ENCODE measurements around the gene CREB5.

DNA sequence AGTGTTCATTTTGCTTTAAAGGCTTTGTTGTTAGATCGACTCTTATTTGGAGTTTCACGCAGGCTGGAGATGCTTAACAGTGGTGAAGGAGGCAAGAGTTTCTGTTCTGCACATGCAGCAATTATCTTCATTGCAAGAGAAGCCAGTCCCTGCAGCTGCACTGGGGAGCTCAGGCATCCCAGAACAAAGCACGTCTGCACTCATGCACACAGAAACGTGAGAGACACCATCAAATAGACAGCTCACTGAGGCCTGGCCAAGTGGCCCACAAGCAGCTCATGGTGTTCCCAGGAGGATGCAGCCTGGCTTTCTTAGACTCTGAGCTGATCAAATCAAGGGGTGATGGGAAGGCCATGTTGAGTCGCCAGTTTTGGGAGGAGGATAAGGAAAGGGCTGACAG, 246.1 kb downstream of the CREB5 start:
- TF ChIP-seq ZFX (IDR thresholded peaks at IDR 0.05): no peak
- TF ChIP-seq, protein P1, sequence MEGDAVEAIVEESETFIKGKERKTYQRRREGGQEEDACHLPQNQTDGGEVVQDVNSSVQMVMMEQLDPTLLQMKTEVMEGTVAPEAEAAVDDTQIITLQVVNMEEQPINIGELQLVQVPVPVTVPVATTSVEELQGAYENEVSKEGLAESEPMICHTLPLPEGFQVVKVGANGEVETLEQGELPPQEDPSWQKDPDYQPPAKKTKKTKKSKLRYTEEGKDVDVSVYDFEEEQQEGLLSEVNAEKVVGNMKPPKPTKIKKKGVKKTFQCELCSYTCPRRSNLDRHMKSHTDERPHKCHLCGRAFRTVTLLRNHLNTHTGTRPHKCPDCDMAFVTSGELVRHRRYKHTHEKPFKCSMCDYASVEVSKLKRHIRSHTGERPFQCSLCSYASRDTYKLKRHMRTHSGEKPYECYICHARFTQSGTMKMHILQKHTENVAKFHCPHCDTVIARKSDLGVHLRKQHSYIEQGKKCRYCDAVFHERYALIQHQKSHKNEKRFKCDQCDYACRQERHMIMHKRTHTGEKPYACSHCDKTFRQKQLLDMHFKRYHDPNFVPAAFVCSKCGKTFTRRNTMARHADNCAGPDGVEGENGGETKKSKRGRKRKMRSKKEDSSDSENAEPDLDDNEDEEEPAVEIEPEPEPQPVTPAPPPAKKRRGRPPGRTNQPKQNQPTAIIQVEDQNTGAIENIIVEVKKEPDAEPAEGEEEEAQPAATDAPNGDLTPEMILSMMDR (IDR thresholded peaks at IDR 0.05 in 2 of 3, conservative IDR thresholded peaks at IDR 0.05 in 1 of 3; ENCODE audit: borderline replicate concordance in 1 of 3, insufficient read depth in 1 of 3, low read depth in 2 of 3, low read length in 2 of 3): no peak
- no peak for TF ChIP-seq TCF7L2 (IDR thresholded peaks at IDR 0.05; ENCODE audit: borderline replicate concordance, extremely low read depth, insufficient read depth, insufficient read length)
- TF ChIP-seq, protein P2, sequence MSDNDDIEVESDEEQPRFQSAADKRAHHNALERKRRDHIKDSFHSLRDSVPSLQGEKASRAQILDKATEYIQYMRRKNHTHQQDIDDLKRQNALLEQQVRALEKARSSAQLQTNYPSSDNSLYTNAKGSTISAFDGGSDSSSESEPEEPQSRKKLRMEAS (IDR thresholded peaks at IDR 0.05): no peak
- no peak for TF ChIP-seq EZH2 (IDR thresholded peaks at IDR 0.05)
- TF ChIP-seq RAD21 (IDR thresholded peaks at IDR 0.05; ENCODE audit: low read depth): no peak
- no peak for TF ChIP-seq EZH2phosphoT487 (IDR thresholded peaks at IDR 0.05; ENCODE audit: borderline replicate concordance)
- no peak for TF ChIP-seq POLR2A (IDR thresholded peaks at IDR 0.05; ENCODE audit: borderline replicate concordance, extremely low read depth, insufficient read depth, insufficient read length)
- TF ChIP-seq CBX3 (IDR thresholded peaks at IDR 0.05; ENCODE audit: low read depth): no peak
- no peak for TF ChIP-seq SIN3A (IDR thresholded peaks at IDR 0.05; ENCODE audit: low read depth)
- no peak for TF ChIP-seq POLR2AphosphoS5 (IDR thresholded peaks at IDR 0.05; ENCODE audit: low read depth, low read length)
- TF ChIP-seq YY1 (IDR thresholded peaks at IDR 0.05; ENCODE audit: extremely low read depth, insufficient replicate concordance, low read depth, low read length): no peak
- TF ChIP-seq CEBPB (IDR thresholded peaks at IDR 0.05; ENCODE audit: low read depth): no peak
- no peak for TF ChIP-seq EGR1 (IDR thresholded peaks at IDR 0.05; ENCODE audit: low read depth)
